ENCODE data around the gene REPIN1. TPM values are rescaled to one million over a fixed set of nuclear protein-coding genes. Genes with fewer than 3 reads are reported as not detected.

REPIN1 gene
- total and polyA plus RNA-seq, 9 of the 15 experiments (the other 6 are each of a cell fraction or from before 2014, with no cell fraction given) = 8.1 to 283 (median 94.3) TPM

DNA sequence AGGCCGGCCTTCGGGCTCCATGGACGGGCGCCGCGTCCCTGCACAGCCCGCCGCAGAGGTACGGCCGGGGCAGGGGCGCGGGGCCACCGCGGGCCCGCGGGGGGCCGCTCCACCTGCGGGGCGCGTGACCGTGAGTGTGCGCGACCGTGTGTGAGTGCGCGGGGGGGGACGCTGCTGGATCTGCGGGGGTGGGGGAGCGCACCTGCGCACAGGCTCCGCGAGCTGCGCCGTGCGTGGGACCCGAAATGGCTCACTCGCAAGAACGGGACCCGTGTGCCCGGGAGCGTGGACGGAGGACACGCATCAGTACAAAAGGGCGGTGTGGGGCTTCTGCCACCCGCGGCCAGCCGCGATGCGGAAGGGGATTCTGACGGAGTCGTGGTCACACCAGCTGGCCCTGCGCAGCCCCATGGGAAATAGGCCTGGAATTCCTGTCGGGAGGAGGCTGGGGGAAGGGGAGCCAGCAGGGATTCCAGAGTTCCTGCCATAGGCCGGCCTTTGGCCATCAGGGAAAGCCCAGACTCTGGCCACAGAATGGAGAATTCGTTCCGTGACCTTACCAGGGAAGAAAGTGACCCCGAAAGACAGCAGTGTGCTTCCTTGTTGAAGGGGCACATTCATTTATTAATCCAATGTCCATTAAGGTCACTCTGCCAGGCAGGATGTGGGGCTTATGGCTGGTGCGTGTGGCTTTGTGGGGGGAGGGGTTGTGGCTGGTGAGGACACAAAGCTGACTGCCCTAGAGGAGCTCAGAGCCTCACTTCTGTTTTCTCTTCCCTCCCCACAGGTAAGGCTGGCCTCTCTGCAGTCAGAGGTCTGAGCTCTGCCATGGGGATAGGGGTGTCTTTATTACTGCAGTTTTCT, 494 bp downstream of the REPIN1 start (continued):
- TF ChIP-seq MBD1 (CRISPR knock-in tag; IDR thresholded peaks at IDR 0.05) (no peak), ARID3B (CRISPR knock-in tag; IDR thresholded peaks at IDR 0.05; ENCODE audit: borderline replicate concordance) (no peak), RFX5 (IDR thresholded peaks at IDR 0.05; ENCODE audit: low read depth, low read length) (no peak), HNRNPH1 (optimal IDR thresholded peaks at IDR 0.05; ENCODE audit: low read depth, low read length) (no peak), CTBP1 (IDR thresholded peaks at IDR 0.05; ENCODE audit: borderline replicate concordance) (0 out of 2 replicates have a peak, but pooled peaks have one; percentile 7), TAL1 (IDR thresholded peaks at IDR 0.05) (no peak), TSC22D4 (tag; IDR thresholded peaks at IDR 0.05) (no peak), ZNF644 (tag; IDR thresholded peaks at IDR 0.05; ENCODE audit: low read depth) (peak; percentile 68; the same call in 1 of the 2 replicates), ETV1 (tag; conservative IDR thresholded peaks at IDR 0.05; ENCODE audit: low read depth) (no peak; the same call in 1 of the 2 replicates), FOSL1 (tag; conservative IDR thresholded peaks at IDR 0.05) (no peak), KAT7 (CRISPR knock-in tag; IDR thresholded peaks at IDR 0.05; ENCODE audit: borderline replicate concordance) (peak; percentile 56; the same call in 1 of the 2 replicates), RHOXF2B (CRISPR knock-in tag; conservative IDR thresholded peaks at IDR 0.05) (no peak), SIX5 (IDR thresholded peaks at IDR 0.05; ENCODE audit: borderline replicate concordance in 1 of 2, insufficient read depth in 1 of 2, low read depth in 1 of 2, low read length in 2 of 2) (no peak), CBFA2T2 (conservative IDR thresholded peaks at IDR 0.05) (no peak), SMARCB1 (IDR thresholded peaks at IDR 0.05; ENCODE audit: insufficient read length, low read depth) (no peak)
- TF ChIP-seq, protein P1, sequence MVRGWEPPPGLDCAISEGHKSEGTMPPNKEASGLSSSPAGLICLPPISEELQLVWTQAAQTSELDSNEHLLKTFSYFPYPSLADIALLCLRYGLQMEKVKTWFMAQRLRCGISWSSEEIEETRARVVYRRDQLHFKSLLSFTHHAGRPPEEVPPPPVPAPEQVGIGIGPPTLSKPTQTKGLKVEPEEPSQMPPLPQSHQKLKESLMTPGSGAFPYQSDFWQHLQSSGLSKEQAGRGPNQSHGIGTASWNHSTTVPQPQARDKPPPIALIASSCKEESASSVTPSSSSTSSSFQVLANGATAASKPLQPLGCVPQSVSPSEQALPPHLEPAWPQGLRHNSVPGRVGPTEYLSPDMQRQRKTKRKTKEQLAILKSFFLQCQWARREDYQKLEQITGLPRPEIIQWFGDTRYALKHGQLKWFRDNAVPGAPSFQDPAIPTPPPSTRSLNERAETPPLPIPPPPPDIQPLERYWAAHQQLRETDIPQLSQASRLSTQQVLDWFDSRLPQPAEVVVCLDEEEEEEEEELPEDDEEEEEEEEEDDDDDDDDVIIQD (CRISPR knock-in tag; IDR thresholded peaks at IDR 0.05) = no peak
- TF ChIP-seq, protein P2, sequence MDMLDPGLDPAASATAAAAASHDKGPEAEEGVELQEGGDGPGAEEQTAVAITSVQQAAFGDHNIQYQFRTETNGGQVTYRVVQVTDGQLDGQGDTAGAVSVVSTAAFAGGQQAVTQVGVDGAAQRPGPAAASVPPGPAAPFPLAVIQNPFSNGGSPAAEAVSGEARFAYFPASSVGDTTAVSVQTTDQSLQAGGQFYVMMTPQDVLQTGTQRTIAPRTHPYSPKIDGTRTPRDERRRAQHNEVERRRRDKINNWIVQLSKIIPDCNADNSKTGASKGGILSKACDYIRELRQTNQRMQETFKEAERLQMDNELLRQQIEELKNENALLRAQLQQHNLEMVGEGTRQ (CRISPR knock-in tag; IDR thresholded peaks at IDR 0.05) = no peak; the same call in 1 of the 2 replicates

Measured in K562 (cell line).